Stimulated activated CD8-positive, alpha-beta memory T cell treated with anti-CD3 and anti-CD28 coated beads, Interleukin-4, amount 100 ng/mL, for 4 hours (primary cell): Measurements from ENCODE around the gene FAM89B.

ENCODE experiments used
- DNase-seq, 2 donors: peaks; one replicate each; pipeline ENCODE4 v3.0.0-alpha.2; 2020; ENCODE audit warnings: low read depth in 2 of 2, low spot score in 1 of 2

FAM89B gene

GRCh38 chr11:65573391-65574079 lies 1.2 kb downstream of the FAM89B start:
- DNase-seq = no peak

GRCh38 chr11:65574109-65574810 lies 1.9 kb downstream of the FAM89B start:
- DNase-seq = peak; percentile 55 to 77

GRCh38 chr11:65574811-65575567 lies 2.7 kb downstream of the FAM89B start:
- DNase-seq = no peak

- DNase-seq = peak; percentile 37 to 53
These were observed 3.4 kb downstream of the FAM89B start, which contains the start of gene EHBP1L1 for GRCh38 chr11:65575568-65576231. Gene EHBP1L1 (plus strand): TSS chr11:65576053. CDS start chr11:65576303, 250 bp downstream.

GRCh38 chr11:65576232-65576866 lies 4.0 kb downstream of the FAM89B start:
- DNase-seq = no peak

- DNase-seq = no peak
These were observed 4.8 kb downstream of the FAM89B start for GRCh38 chr11:65576867-65577755.

GRCh38 chr11:65577756-65578109 lies 5.4 kb downstream of the FAM89B start:
- no peak for DNase-seq

- no peak for DNase-seq
These were observed 5.8 kb downstream of the FAM89B start for GRCh38 chr11:65578134-65578533.

- DNase-seq = no peak
These were observed 6.3 kb downstream of the FAM89B start for GRCh38 chr11:65578667-65579066.

GRCh38 chr11:65579291-65579690 lies 7.0 kb downstream of the FAM89B start:
- DNase-seq = no peak

GRCh38 chr11:65580031-65580692 lies 7.8 kb downstream of the FAM89B start:
- no peak for DNase-seq

GRCh38 chr11:65580756-65581155 lies 8.4 kb downstream of the FAM89B start:
- no peak for DNase-seq

GRCh38 chr11:65581928-65582327 lies 9.6 kb downstream of the FAM89B start:
- DNase-seq = no peak

GRCh38 chr11:65583589-65583988 lies 11.3 kb downstream of the FAM89B start:
- DNase-seq = no peak

GRCh38 chr11:65584106-65584505 lies 11.8 kb downstream of the FAM89B start:
- DNase-seq = no peak

- no peak for DNase-seq
These were observed 12.4 kb downstream of the FAM89B start for GRCh38 chr11:65584723-65585171.

GRCh38 chr11:65585396-65586246 lies 13.3 kb downstream of the FAM89B start:
- DNase-seq = no peak

- DNase-seq = no peak
These were observed 13.9 kb downstream of the FAM89B start for GRCh38 chr11:65586247-65586630.
